Hindlimb muscle (tissue), 1 donor: Measurements from ENCODE around the gene SOX10. TPM values are rescaled to one million over a fixed set of nuclear protein-coding genes. Genes with fewer than 3 reads are reported as not detected.

Experiments
- DNase-seq: peaks from one replicate; pipeline ENCODE4 v3.0.0-alpha.2; 2013
- polyA plus RNA-seq: library from polyadenylated mRNA; unstranded; fragments of 120-200 nt; gene quantifications from one replicate; pipeline ENCODE4 v1.2.1, GENCODE V29; 2013; ENCODE audit not compliant: insufficient read length

Gene SOX10
- polyA plus RNA-seq, 1 donor = 4.2 TPM

- DNase-seq = no peak
These were observed 32.1 kb upstream of the SOX10 start for GRCh38 chr22:38016182-38017151.

GRCh38 chr22:38014083-38014482 lies 29.7 kb upstream of the SOX10 start:
- no peak for DNase-seq

GRCh38 chr22:38012604-38013072 lies 28.3 kb upstream of the SOX10 start:
- no peak for DNase-seq

GRCh38 chr22:38009000-38009806 lies 24.8 kb upstream of the SOX10 start:
- no peak for DNase-seq

- DNase-seq = no peak
These were observed 23.1 kb upstream of the SOX10 start for GRCh38 chr22:38007330-38007902.

GRCh38 chr22:38006906-38007305 lies 22.6 kb upstream of the SOX10 start:
- no peak for DNase-seq

- DNase-seq = no peak
These were observed 21.6 kb upstream of the SOX10 start for GRCh38 chr22:38005943-38006342.

GRCh38 chr22:37999640-38000272 lies 15.4 kb upstream of the SOX10 start:
- DNase-seq = no peak

- DNase-seq = no peak
These were observed 14.9 kb upstream of the SOX10 start for GRCh38 chr22:37999236-37999635.

GRCh38 chr22:37998543-37998942 lies 14.2 kb upstream of the SOX10 start:
- no peak for DNase-seq

GRCh38 chr22:37996515-37997246 lies 12.3 kb upstream of the SOX10 start:
- DNase-seq = no peak

GRCh38 chr22:37996079-37996478 lies 11.7 kb upstream of the SOX10 start:
- no peak for DNase-seq

GRCh38 chr22:37995460-37995859 lies 11.1 kb upstream of the SOX10 start:
- no peak for DNase-seq

GRCh38 chr22:37994982-37995381 lies 10.6 kb upstream of the SOX10 start:
- no peak for DNase-seq

- no peak for DNase-seq
These were observed 9.7 kb upstream of the SOX10 start for GRCh38 chr22:37994049-37994448.

GRCh38 chr22:37991731-37992442 lies 7.5 kb upstream of the SOX10 start:
- DNase-seq = no peak

- DNase-seq = no peak
These were observed 6.5 kb upstream of the SOX10 start for GRCh38 chr22:37990862-37991261.

GRCh38 chr22:37990301-37990700 lies 5.9 kb upstream of the SOX10 start:
- DNase-seq = no peak

GRCh38 chr22:37989146-37990045 lies 5.0 kb upstream of the SOX10 start:
- no peak for DNase-seq

GRCh38 chr22:37986371-37986770 lies 2.0 kb upstream of the SOX10 start:
- no peak for DNase-seq
